HepG2 (cell line): ENCODE results near the gene PLOD3. TPM values are rescaled to one million over a fixed set of nuclear protein-coding genes. Genes with fewer than 3 reads are reported as not detected.

ENCODE experiments used
- CAMTA2 ChIP-seq: sonication (generic); formaldehyde crosslinking; IDR thresholded peaks from 2 replicates; pipeline ENCODE4 v1.4.0; 2020; ENCODE audit warnings: mild to moderate bottlenecking, missing genetic modification reagents, borderline replicate concordance
- FOXJ3 ChIP-seq: sonication (generic); formaldehyde crosslinking; IDR thresholded peaks from 2 replicates; pipeline ENCODE4 v1.4.0; 2020; ENCODE audit warnings: missing genetic modification reagents, mild to moderate bottlenecking, borderline replicate concordance
- GMEB1 ChIP-seq: sonication (generic); formaldehyde crosslinking; IDR thresholded peaks from 2 replicates; pipeline ENCODE4 v1.5.1; 2020; ENCODE audit warnings: missing genetic modification reagents, mild to moderate bottlenecking, borderline replicate concordance
- HINFP ChIP-seq: sonication (generic); formaldehyde crosslinking; IDR thresholded peaks from 2 replicates; pipeline ENCODE4 v1.4.0; 2020; ENCODE audit warnings: low read depth, mild to moderate bottlenecking, missing genetic modification reagents
- MAFF ChIP-seq: IDR thresholded peaks from 2 replicates; pipeline ENCODE4 v1.6.1; 2011; ENCODE audit warnings: low read depth, low read length, improper control_type of control experiment
- PHF20 ChIP-seq: sonication (generic); formaldehyde crosslinking; IDR thresholded peaks from 2 replicates; pipeline ENCODE4 v1.5.0; 2020; ENCODE audit warnings: mild to moderate bottlenecking, missing genetic modification reagents
- TFDP1 ChIP-seq: IDR thresholded peaks from 2 replicates; pipeline ENCODE4 v1.6.1; 2016; ENCODE audit warnings: missing compliant biosample characterization, missing genetic modification reagents, borderline replicate concordance
- ZNF142 ChIP-seq: sonication (generic); formaldehyde crosslinking; IDR thresholded peaks from 2 replicates; pipeline ENCODE4 v1.4.0; 2020; ENCODE audit warnings: missing genetic modification reagents
- ZNF180 ChIP-seq: sonication (generic); formaldehyde crosslinking; IDR thresholded peaks from 2 replicates; pipeline ENCODE4 v1.4.0; 2020; ENCODE audit warnings: low read depth, missing genetic modification reagents, borderline replicate concordance
- ZNF383 ChIP-seq: sonication (generic); formaldehyde crosslinking; IDR thresholded peaks from 2 replicates; pipeline ENCODE4 v1.4.0; 2020; ENCODE audit warnings: missing genetic modification reagents, mild to moderate bottlenecking, borderline replicate concordance
- ZNF556 ChIP-seq: sonication (generic); formaldehyde crosslinking; IDR thresholded peaks from 2 replicates; pipeline ENCODE4 v1.4.0; 2020; ENCODE audit warnings: mild to moderate bottlenecking, missing genetic modification reagents, borderline replicate concordance
- ZSCAN31 ChIP-seq: sonication (generic); formaldehyde crosslinking; IDR thresholded peaks from 2 replicates; pipeline ENCODE4 v1.5.0; 2020; ENCODE audit warnings: low read depth, mild to moderate bottlenecking, missing genetic modification reagents
- polyA plus RNA-seq, 8 experiments: library from polyadenylated mRNA; depleted of rRNA in 3 of 8; stranded (reverse) in 7 of 8; unstranded in 1 of 8; fragments of >200 nt; fragmentation: Illumina TruSeq in 4 of 8; extraction: Trizol in 4 of 8; gene quantifications; 2 replicates each; pipeline versions ENCODE4 v1.2.1 to v1.2.3, GENCODE V29; 2011 to 2016; ENCODE audit warnings: low read depth in 4 of 8, missing spikeins in 1 of 8, mixed read lengths in 1 of 8; ENCODE audit not compliant: insufficient read depth in 1 of 8
- total RNA-seq, 5 experiments: library from RNA; depleted of rRNA; stranded (reverse); fragments of >200 nt; fragmentation: Illumina TruSeq; extraction: Trizol; gene quantifications; 2 replicates each; pipeline ENCODE4 v1.2.3, GENCODE V29; 2016; ENCODE audit warnings: low read depth in 1 of 5
- TF ChIP-seq, protein P1 (sequence below): sonication (generic); formaldehyde crosslinking; IDR thresholded peaks from 2 replicates; pipeline ENCODE4 v1.5.1; 2020; ENCODE audit warnings: missing genetic modification reagents, mild to moderate bottlenecking, borderline replicate concordance

Gene PLOD3
- total and polyA plus RNA-seq, 2 of the 13 experiments (the other 11 are each of a cell fraction or from before 2014, with no cell fraction given), result 65.8 to 67.4 TPM

DNA sequence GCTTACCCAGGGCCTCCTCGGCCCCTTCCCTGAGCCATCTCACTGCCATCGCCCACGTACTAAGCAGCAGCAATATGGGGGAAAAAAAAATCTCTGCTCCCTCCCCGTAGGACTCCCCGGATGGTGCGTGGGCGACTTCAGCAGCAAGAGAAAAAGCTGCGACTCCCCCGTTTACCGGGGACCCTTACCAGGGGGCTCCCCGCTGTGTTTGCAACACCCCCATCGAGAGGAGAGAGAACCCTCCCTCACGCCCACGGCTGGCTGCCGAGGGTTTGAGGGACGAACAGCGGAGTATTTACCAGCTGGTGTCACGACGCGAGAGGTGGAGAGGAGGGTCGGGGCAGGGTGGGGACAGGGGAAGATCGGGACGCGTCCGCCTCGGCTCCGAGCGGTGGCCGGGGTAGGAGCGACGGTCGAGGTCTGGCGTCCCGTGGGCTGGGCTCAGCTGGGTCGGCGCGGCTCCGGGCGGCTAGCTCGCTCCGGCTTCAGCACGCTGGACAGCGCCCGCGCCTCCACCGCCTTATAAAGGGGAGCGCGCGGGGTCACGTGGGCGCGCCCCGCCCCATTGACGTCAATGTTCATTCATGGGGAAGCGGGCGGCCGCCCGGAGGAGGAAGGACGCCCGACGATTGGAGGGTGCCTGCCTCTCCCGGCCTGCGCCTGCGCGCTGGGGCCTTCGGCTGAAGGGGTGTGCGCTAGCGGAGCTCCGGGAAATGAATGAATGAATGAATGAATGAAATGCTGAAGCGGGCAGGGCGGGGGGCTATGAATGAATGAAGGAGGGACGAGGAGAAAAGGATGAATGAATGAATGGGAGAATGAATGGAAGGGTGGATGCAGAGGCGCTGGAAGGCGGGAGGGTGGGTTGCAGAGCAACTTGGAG is 52.1 kb downstream of the PLOD3 start, which contains the start of gene VGF (continued):
- peak; percentile 78 for TF ChIP-seq PHF20 (CRISPR knock-in tag)
- peak; percentile 82 for TF ChIP-seq TFDP1 (CRISPR knock-in tag)
- TF ChIP-seq HINFP (CRISPR knock-in tag), result peak; percentile 94; the same call in 1 of the 2 replicates
- no peak for TF ChIP-seq MAFF
- TF ChIP-seq ZNF383 (CRISPR knock-in tag), result no peak
- peak; percentile 76; the same call in 1 of the 2 replicates for TF ChIP-seq GMEB1
- TF ChIP-seq ZNF142 (CRISPR knock-in tag), result peak; percentile 95
- TF ChIP-seq CAMTA2 (CRISPR knock-in tag), result peak; percentile 99
- TF ChIP-seq FOXJ3, result peak; percentile 59; the same call in 1 of the 2 replicates
- TF ChIP-seq, protein P1, sequence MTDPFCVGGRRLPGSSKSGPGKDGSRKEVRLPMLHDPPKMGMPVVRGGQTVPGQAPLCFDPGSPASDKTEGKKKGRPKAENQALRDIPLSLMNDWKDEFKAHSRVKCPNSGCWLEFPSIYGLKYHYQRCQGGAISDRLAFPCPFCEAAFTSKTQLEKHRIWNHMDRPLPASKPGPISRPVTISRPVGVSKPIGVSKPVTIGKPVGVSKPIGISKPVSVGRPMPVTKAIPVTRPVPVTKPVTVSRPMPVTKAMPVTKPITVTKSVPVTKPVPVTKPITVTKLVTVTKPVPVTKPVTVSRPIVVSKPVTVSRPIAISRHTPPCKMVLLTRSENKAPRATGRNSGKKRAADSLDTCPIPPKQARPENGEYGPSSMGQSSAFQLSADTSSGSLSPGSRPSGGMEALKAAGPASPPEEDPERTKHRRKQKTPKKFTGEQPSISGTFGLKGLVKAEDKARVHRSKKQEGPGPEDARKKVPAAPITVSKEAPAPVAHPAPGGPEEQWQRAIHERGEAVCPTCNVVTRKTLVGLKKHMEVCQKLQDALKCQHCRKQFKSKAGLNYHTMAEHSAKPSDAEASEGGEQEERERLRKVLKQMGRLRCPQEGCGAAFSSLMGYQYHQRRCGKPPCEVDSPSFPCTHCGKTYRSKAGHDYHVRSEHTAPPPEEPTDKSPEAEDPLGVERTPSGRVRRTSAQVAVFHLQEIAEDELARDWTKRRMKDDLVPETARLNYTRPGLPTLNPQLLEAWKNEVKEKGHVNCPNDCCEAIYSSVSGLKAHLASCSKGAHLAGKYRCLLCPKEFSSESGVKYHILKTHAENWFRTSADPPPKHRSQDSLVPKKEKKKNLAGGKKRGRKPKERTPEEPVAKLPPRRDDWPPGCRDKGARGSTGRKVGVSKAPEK (CRISPR knock-in tag), result 0 out of 2 replicates have a peak, but pooled peaks have one; percentile 61
- TF ChIP-seq ZSCAN31 (CRISPR knock-in tag), result peak; percentile 99
- 0 out of 2 replicates have a peak, but pooled peaks have one; percentile 72 for TF ChIP-seq ZNF556 (CRISPR knock-in tag)
- TF ChIP-seq ZNF180 (CRISPR knock-in tag), result no peak; the same call in 1 of the 2 replicates
